ENCODE measurements around the gene SERTAD1. TPM values are rescaled to one million over a fixed set of nuclear protein-coding genes. Genes with fewer than 3 reads are reported as not detected.

The SERTAD1 gene
- 20.0 and 22.0 TPM in 2 replicates for total RNA-seq

GRCh38 chr19:40425450-40426287 is at the start of gene SERTAD1:
SERTAD1 (minus strand) TSS chr19:40425992; CDS start chr19:40423546, 2,446 bp downstream.
- peak; percentile 99 for DNase-seq (ENCODE audit: low read depth)
- TF ChIP-seq CTCF (IDR thresholded peaks at IDR 0.05; ENCODE audit: insufficient read depth, low read depth, low read length), result peak; percentile 65
- peak within 1 kb of the TSS; percentile 84 for H3K4me3 ChIP-seq (ENCODE audit: low read depth, low read length)

GRCh38 chr19:40474737-40475136 is 48.9 kb upstream of the SERTAD1 start:
- TF ChIP-seq CTCF (IDR thresholded peaks at IDR 0.05; ENCODE audit: insufficient read depth, low read depth, low read length), result no peak
- no peak for DNase-seq (ENCODE audit: low read depth)
- H3K4me3 ChIP-seq (ENCODE audit: low read depth, low read length), result no peak overlapping the region

GRCh38 chr19:40472516-40472915 is 46.7 kb upstream of the SERTAD1 start:
- no peak for DNase-seq (ENCODE audit: low read depth)
- no peak for TF ChIP-seq CTCF (IDR thresholded peaks at IDR 0.05; ENCODE audit: insufficient read depth, low read depth, low read length)
- no peak overlapping the region for H3K4me3 ChIP-seq (ENCODE audit: low read depth, low read length)

- H3K4me3 ChIP-seq (ENCODE audit: low read depth, low read length), result no peak overlapping the region
- DNase-seq (ENCODE audit: low read depth), result no peak
- no peak for TF ChIP-seq CTCF (IDR thresholded peaks at IDR 0.05; ENCODE audit: insufficient read depth, low read depth, low read length)
These were observed 45.3 kb upstream of the SERTAD1 start for GRCh38 chr19:40471111-40471510.

GRCh38 chr19:40469011-40469410 is 43.2 kb upstream of the SERTAD1 start:
- no peak for TF ChIP-seq CTCF (IDR thresholded peaks at IDR 0.05; ENCODE audit: insufficient read depth, low read depth, low read length)
- H3K4me3 ChIP-seq (ENCODE audit: low read depth, low read length), result no peak overlapping the region
- DNase-seq (ENCODE audit: low read depth), result no peak

- H3K4me3 ChIP-seq (ENCODE audit: low read depth, low read length), result peak within 1 kb of the TSS; percentile 50
- TF ChIP-seq CTCF (IDR thresholded peaks at IDR 0.05; ENCODE audit: insufficient read depth, low read depth, low read length), result no peak
- DNase-seq (ENCODE audit: low read depth), result no peak
These were observed 41.4 kb upstream of the SERTAD1 start, which contains the start of gene SPTBN4 for GRCh38 chr19:40466985-40467734. SPTBN4 (plus strand) TSS chr19:40467001; CDS start chr19:40472622, 5,621 bp downstream.
